SU-DHL-6 (cell line): ENCODE data around the gene TRA2B.

ENCODE experiments used
- CTCF ChIP-seq: fragments of 200-600 bp; sonication (generic); IDR thresholded peaks from one replicate; pipeline ENCODE4 v1.5.1; 2017; ENCODE audit warnings: antibody characterized with exemption, mild to moderate bottlenecking, low read length, moderate library complexity; ENCODE audit not compliant: insufficient read depth, poor library complexity, severe bottlenecking
- EZH2phosphoT487 ChIP-seq: fragments of 200-600 bp; sonication (generic), shearing (Covaris generic); conservative IDR thresholded peaks from 2 replicates; pipeline ENCODE4 v1.6.1; 2018; ENCODE audit warnings: mild to moderate bottlenecking, antibody characterized with exemption, low read length, moderate library complexity, mixed read lengths

DNA sequence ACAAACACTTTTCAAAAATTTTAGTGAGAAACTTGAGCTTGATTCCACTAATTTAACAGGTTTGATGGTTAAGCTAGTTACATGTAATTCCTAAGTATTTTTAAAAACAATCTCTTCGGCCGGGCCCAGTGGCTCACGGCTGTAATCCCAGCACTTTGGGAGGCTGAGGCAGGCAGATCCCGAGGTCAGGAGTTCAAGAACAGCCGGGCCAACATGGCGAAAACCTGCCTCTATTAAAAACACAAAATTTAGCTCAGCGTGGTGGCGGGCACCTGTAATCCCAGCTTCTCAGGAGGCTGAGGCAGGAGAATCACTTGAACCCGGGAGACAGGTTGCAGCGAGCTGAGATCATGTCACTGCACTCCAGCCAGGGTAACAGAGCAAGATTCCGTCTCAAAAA is 25.3 kb downstream of the TRA2B start:
- TF ChIP-seq CTCF (no peak), EZH2phosphoT487 (no peak)
